ENCODE measurements around the gene CHRNA4.

The CHRNA4 gene

GRCh38 chr20:63296531-63297299, 64.4 kb downstream of the CHRNA4 start:
- Histone ChIP-seq H3K4me3 (ENCODE audit: low read length) (no peak overlapping the region), H3K9me3 (ENCODE audit: control insufficient read depth, low read depth, low read length) (no peaks in the 10 kb centered on the region), H3K27ac (ENCODE audit: low read length) (no peak overlapping the region), H3K9ac (ENCODE audit: low read length) (no peak overlapping the region), H3K36me3 (ENCODE audit: control insufficient read depth, low read depth, low read length) (no peaks in the 10 kb centered on the region), H3K27me3 (ENCODE audit: control insufficient read depth, insufficient read depth, low read length) (peaks cover 19% of the 10 kb centered on the region), H3K4me1 (ENCODE audit: control insufficient read depth, low read depth, low read length) (no peaks in the 10 kb centered on the region)

- no peak overlapping the region for H3K27ac ChIP-seq (ENCODE audit: low read length)
- H3K9me3 ChIP-seq (ENCODE audit: control insufficient read depth, low read depth, low read length), result no peaks in the 10 kb centered on the region
- no peak overlapping the region for H3K4me3 ChIP-seq (ENCODE audit: low read length)
- H3K27me3 ChIP-seq (ENCODE audit: control insufficient read depth, insufficient read depth, low read length), result peaks cover 19% of the 10 kb centered on the region
- H3K9ac ChIP-seq (ENCODE audit: low read length), result no peak overlapping the region
- no peaks in the 10 kb centered on the region for H3K36me3 ChIP-seq (ENCODE audit: control insufficient read depth, low read depth, low read length)
- H3K4me1 ChIP-seq (ENCODE audit: control insufficient read depth, low read depth, low read length), result no peaks in the 10 kb centered on the region
Measured at GRCh38 chr20:63295846-63296245, 65.3 kb downstream of the CHRNA4 start.

GRCh38 chr20:63295422-63295821, 65.7 kb downstream of the CHRNA4 start:
- Histone ChIP-seq H3K27me3 (ENCODE audit: control insufficient read depth, insufficient read depth, low read length) (peaks cover 19% of the 10 kb centered on the region), H3K4me3 (ENCODE audit: low read length) (no peak overlapping the region), H3K9me3 (ENCODE audit: control insufficient read depth, low read depth, low read length) (no peaks in the 10 kb centered on the region), H3K9ac (ENCODE audit: low read length) (no peak overlapping the region), H3K27ac (ENCODE audit: low read length) (no peak overlapping the region), H3K4me1 (ENCODE audit: control insufficient read depth, low read depth, low read length) (no peaks in the 10 kb centered on the region), H3K36me3 (ENCODE audit: control insufficient read depth, low read depth, low read length) (no peaks in the 10 kb centered on the region)

DNA sequence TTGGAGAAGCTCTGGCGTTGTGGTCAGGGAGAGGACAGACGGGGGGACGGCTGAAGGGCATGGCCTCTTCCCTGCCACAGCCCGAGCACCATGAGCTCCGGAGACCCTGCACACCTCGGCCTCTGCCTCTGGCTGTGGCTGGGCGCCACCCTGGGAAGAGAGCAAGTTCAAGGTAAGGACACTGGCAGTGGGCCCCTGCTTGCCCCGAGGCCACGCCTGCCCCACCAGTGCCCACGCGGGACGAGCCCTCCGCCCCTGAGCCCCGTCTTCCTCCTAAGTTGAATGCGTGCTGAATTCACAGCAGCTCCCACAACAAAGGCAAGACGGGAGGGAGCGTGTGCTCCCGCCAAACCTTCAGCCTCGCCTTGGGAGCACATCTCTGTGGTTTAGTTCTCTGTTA, 66.1 kb downstream of the CHRNA4 start:
- no peaks in the 10 kb centered on the region for H3K4me1 ChIP-seq (ENCODE audit: control insufficient read depth, low read depth, low read length)
- peaks cover 19% of the 10 kb centered on the region for H3K27me3 ChIP-seq (ENCODE audit: control insufficient read depth, insufficient read depth, low read length)

GRCh38 chr20:63294536-63294900, 66.6 kb downstream of the CHRNA4 start:
- no peaks in the 10 kb centered on the region for H3K36me3 ChIP-seq (ENCODE audit: control insufficient read depth, low read depth, low read length)
- H3K9me3 ChIP-seq (ENCODE audit: control insufficient read depth, low read depth, low read length), result no peaks in the 10 kb centered on the region
- no peak overlapping the region for H3K9ac ChIP-seq (ENCODE audit: low read length)
- H3K27me3 ChIP-seq (ENCODE audit: control insufficient read depth, insufficient read depth, low read length), result peaks cover 19% of the 10 kb centered on the region
- no peak overlapping the region for H3K4me3 ChIP-seq (ENCODE audit: low read length)
- H3K27ac ChIP-seq (ENCODE audit: low read length), result no peak overlapping the region
- no peaks in the 10 kb centered on the region for H3K4me1 ChIP-seq (ENCODE audit: control insufficient read depth, low read depth, low read length)

More for the DNA sequence above, 66.1 kb downstream of the CHRNA4 start:
- H3K36me3 ChIP-seq (ENCODE audit: control insufficient read depth, low read depth, low read length), result no peaks in the 10 kb centered on the region
- no peak overlapping the region for H3K9ac ChIP-seq (ENCODE audit: low read length)
- no peak overlapping the region for H3K4me3 ChIP-seq (ENCODE audit: low read length)
- no peaks in the 10 kb centered on the region for H3K9me3 ChIP-seq (ENCODE audit: control insufficient read depth, low read depth, low read length)
- no peak overlapping the region for H3K27ac ChIP-seq (ENCODE audit: low read length)

- peaks cover 19% of the 10 kb centered on the region for H3K27me3 ChIP-seq (ENCODE audit: control insufficient read depth, insufficient read depth, low read length)
- peaks cover 3% of the 10 kb centered on the region for H3K36me3 ChIP-seq (ENCODE audit: control insufficient read depth, low read depth, low read length)
- H3K27ac ChIP-seq (ENCODE audit: low read length), result no peak overlapping the region
- no peaks in the 10 kb centered on the region for H3K4me1 ChIP-seq (ENCODE audit: control insufficient read depth, low read depth, low read length)
- no peaks in the 10 kb centered on the region for H3K9me3 ChIP-seq (ENCODE audit: control insufficient read depth, low read depth, low read length)
- no peak overlapping the region for H3K4me3 ChIP-seq (ENCODE audit: low read length)
- H3K9ac ChIP-seq (ENCODE audit: low read length), result no peak overlapping the region
Measured at GRCh38 chr20:63293871-63294535, 67.1 kb downstream of the CHRNA4 start.

- H3K27me3 ChIP-seq (ENCODE audit: control insufficient read depth, insufficient read depth, low read length), result peaks cover 19% of the 10 kb centered on the region
- peaks cover 7% of the 10 kb centered on the region for H3K36me3 ChIP-seq (ENCODE audit: control insufficient read depth, low read depth, low read length)
- no peak overlapping the region for H3K27ac ChIP-seq (ENCODE audit: low read length)
- no peak overlapping the region for H3K4me3 ChIP-seq (ENCODE audit: low read length)
- no peaks in the 10 kb centered on the region for H3K4me1 ChIP-seq (ENCODE audit: control insufficient read depth, low read depth, low read length)
- H3K9me3 ChIP-seq (ENCODE audit: control insufficient read depth, low read depth, low read length), result no peaks in the 10 kb centered on the region
- no peak overlapping the region for H3K9ac ChIP-seq (ENCODE audit: low read length)
Measured at GRCh38 chr20:63293456-63293855, 67.7 kb downstream of the CHRNA4 start.
